Calu3 (cell line): ENCODE results near the gene VWA3A. TPM values are rescaled to one million over a fixed set of nuclear protein-coding genes. Genes with fewer than 3 reads are reported as not detected.

Source experiments
- BruUV-seq: library from RNA; stranded (reverse); fragments of 400-500 nt; replicated peaks from 2 replicates; lab custom pipeline; 2021; lab: Mats Ljungman, UMichigan
- CTCF ChIA-PET: fragments of 300-600 bp; sonication (Branson Sonifier 250); formaldehyde crosslinking; loops from one replicate; lab custom pipeline; 2022; ENCODE audit warnings: antibody characterized with exemption; lab: Charles Lee
- DNase-seq: peaks from one replicate; pipeline ENCODE4 v3.0.0; 2022
- H3K27ac Mint-ChIP-seq: one replicate; pipeline ENCODE4 v1.8.0; 2022; ENCODE audit warnings: mixed read lengths; ENCODE audit not compliant: unreplicated experiment
- H3K27me3 Mint-ChIP-seq: one replicate; pipeline ENCODE4 v1.8.0; 2022; ENCODE audit warnings: mixed read lengths; ENCODE audit not compliant: unreplicated experiment
- H3K36me3 Mint-ChIP-seq: one replicate; pipeline ENCODE4 v1.8.0; 2022; ENCODE audit warnings: mild to moderate bottlenecking, moderate library complexity, mixed read lengths; ENCODE audit not compliant: insufficient read depth, unreplicated experiment
- H3K4me1 Mint-ChIP-seq: one replicate; pipeline ENCODE4 v1.8.0; 2022; ENCODE audit warnings: mild to moderate bottlenecking, low read depth, mixed read lengths; ENCODE audit not compliant: unreplicated experiment
- H3K4me3 Mint-ChIP-seq: one replicate; pipeline ENCODE4 v1.8.0; 2022; ENCODE audit warnings: mild to moderate bottlenecking, low read depth, moderate library complexity, mixed read lengths; ENCODE audit not compliant: unreplicated experiment
- H3K9me3 Mint-ChIP-seq: one replicate; pipeline ENCODE4 v1.8.0; 2022; ENCODE audit warnings: low read depth, mixed read lengths; ENCODE audit not compliant: unreplicated experiment
- intact Hi-C: fragments of 100-400 bp; cut with micrococcal nuclease; formaldehyde crosslinking; loops from one replicate; pipeline ENCODE4 v1.10.0; 2022; ENCODE audit not compliant: unreplicated experiment
- total RNA-seq: library from RNA; stranded (reverse); gene quantifications from 2 replicates; pipeline ENCODE4 v1.2.3, GENCODE V29; 2022
- TF ChIP-seq, protein P1 (sequence below): fragments of 200-600 bp; IDR thresholded peaks from one replicate; pipeline ENCODE4 v1.8.0; 2022; ENCODE audit warnings: antibody characterized with exemption; ENCODE audit not compliant: unreplicated experiment

The VWA3A gene
- total RNA-seq, 1 experiment from 2014 or later, result 0.33 TPM

DNA sequence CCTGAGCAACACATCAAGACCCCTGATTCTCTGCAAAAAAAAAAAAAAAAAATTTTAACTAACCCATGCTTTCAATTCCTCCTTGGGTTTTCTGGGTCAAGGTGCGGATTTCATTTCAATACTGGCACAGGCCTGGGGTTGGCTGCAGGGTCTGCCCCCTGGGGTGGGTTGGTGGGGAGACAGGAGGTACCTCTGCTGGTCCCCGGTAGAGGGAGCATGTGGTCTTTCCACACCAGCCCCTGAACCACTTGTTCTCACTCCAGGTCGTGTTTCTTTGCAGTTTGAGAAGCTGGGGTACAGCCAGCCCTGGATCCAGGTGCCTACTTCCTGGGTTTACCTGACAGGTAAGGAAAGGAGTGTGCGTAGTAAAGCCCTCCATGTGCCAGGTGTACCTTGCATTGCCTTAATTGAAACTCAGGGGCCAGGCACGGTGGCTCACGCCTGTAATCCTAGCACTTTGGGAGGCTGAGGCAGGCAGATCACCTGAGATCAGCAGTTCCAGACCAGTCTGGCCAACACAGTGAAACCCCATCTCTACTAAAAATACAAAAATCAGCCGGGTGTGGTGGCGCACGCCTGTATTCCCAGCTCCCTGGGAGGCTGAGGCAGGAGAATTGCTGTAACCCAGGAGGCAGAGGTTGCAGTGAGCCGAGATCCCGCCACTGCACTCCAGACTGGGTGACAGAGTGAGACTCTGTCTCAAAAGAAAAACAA, 91.7 kb downstream of the VWA3A start:
- Mint-ChIP-seq H3K4me3 (no peak overlapping the region), H3K9me3 (no peaks in the 10 kb centered on the region), H3K4me1 (peaks cover 13% of the 10 kb centered on the region), H3K27me3 (peaks cover 34% of the 10 kb centered on the region), H3K36me3 (no peaks in the 10 kb centered on the region), H3K27ac (no peak overlapping the region)
- no TSS peak for BruUV-seq
- TF ChIP-seq, protein P1, sequence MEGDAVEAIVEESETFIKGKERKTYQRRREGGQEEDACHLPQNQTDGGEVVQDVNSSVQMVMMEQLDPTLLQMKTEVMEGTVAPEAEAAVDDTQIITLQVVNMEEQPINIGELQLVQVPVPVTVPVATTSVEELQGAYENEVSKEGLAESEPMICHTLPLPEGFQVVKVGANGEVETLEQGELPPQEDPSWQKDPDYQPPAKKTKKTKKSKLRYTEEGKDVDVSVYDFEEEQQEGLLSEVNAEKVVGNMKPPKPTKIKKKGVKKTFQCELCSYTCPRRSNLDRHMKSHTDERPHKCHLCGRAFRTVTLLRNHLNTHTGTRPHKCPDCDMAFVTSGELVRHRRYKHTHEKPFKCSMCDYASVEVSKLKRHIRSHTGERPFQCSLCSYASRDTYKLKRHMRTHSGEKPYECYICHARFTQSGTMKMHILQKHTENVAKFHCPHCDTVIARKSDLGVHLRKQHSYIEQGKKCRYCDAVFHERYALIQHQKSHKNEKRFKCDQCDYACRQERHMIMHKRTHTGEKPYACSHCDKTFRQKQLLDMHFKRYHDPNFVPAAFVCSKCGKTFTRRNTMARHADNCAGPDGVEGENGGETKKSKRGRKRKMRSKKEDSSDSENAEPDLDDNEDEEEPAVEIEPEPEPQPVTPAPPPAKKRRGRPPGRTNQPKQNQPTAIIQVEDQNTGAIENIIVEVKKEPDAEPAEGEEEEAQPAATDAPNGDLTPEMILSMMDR, result no peak
- no peak for DNase-seq
- intact Hi-C loops, result no loop called here
- CTCF ChIA-PET, result interaction anchor here (0.7 kb wide), 1 partner anchor 175 kb away, joined by 3 read pairs; no protein-coding TSS in a partner anchor

DNA sequence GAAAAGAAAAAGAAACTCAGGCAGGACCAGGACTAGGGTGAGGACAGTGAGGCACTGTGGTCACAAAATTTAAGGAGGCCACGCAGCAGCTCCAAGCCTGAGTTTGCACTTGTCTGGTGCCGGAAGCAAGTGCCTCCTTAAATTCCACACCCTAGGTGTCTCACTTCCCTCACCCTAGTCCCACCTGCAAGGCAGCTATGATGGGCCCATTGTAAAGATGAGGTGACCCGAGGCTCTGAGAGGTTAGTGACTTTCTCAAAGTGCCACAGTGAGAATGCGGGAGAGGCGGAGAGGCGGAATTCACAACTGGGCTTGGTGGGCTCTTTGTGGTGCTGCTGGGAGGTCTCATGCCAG, 92.3 kb downstream of the VWA3A start:
- Mint-ChIP-seq H3K27ac (no peak overlapping the region), H3K9me3 (no peaks in the 10 kb centered on the region), H3K4me3 (no peak overlapping the region), H3K36me3 (peaks cover 3% of the 10 kb centered on the region), H3K4me1 (peaks cover 19% of the 10 kb centered on the region), H3K27me3 (peaks cover 28% of the 10 kb centered on the region)
- no peak for DNase-seq
- CTCF ChIA-PET, result interaction anchor here (0.6 kb wide), 1 partner anchor 30 kb away, joined by 3 read pairs; no protein-coding TSS in a partner anchor
- intact Hi-C loops, result no loop called here
- no TSS peak for BruUV-seq
- TF ChIP-seq, protein P1, result no peak

DNA sequence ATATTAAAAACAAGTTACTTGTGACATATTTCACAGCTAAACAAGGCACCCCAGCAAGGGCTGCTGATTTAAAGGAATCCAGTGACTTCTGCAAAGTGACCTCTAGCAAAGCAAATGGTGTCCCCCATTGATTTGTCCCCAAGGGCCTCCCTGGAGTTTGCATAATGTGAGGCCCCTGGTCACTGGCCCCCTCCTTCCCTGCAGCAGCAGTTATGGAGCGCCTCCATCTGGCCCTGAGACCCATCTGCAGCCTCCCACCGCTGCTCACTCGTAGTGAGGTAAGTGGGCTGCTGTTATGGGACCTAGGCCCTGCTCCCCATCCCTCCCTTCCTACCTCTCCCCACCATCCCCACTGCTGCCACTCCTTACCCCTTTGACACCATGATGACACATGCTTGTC, 94.2 kb downstream of the VWA3A start:
- TF ChIP-seq, protein P1, result no peak
- H3K27me3 Mint-ChIP-seq, result peaks cover 9% of the 10 kb centered on the region
- CTCF ChIA-PET, result interaction anchor here (1.4 kb wide), 1 partner anchor 109 kb away, joined by 6 read pairs; no protein-coding TSS in a partner anchor
- H3K36me3 Mint-ChIP-seq, result peaks cover 21% of the 10 kb centered on the region
- no peak overlapping the region for H3K4me3 Mint-ChIP-seq
- no peak overlapping the region for H3K27ac Mint-ChIP-seq
- no TSS peak for BruUV-seq
- H3K4me1 Mint-ChIP-seq, result peaks cover 24% of the 10 kb centered on the region
- intact Hi-C loops, result no loop called here
- no peak for DNase-seq
- no peaks in the 10 kb centered on the region for H3K9me3 Mint-ChIP-seq

DNA sequence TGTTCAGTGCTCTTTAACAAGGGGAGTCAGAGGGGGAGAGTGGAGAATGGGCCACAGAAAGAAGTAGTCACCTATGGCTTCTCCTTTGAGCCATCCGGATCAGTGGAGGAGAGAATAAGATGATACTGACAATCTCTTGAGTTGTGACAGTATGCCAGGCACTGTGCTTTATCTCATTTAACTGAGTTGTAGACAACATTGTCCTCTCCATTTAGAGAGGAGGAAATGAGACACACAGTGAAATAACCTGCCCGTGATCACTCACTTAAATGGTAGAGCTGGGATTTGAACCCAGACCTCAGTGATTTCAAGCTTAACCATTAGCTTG, 95.9 kb downstream of the VWA3A start:
- CTCF ChIA-PET, result interaction anchor here (0.5 to 2.0 kb wide), 30 partner anchors 8 to 604 kb away, joined by 3 to 37 read pairs (median 4); partner anchors contain the start of genes EEF2K, MOSMO, POLR3E and VWA3A
- Mint-ChIP-seq H3K36me3 (peaks cover 32% of the 10 kb centered on the region), H3K4me3 (no peak overlapping the region), H3K27me3 (no peaks in the 10 kb centered on the region), H3K9me3 (no peaks in the 10 kb centered on the region), H3K27ac (no peak overlapping the region), H3K4me1 (peaks cover 35% of the 10 kb centered on the region)
- BruUV-seq, result no TSS peak
- no peak for DNase-seq
- intact Hi-C loops, result loop anchor here (1.0 to 2.0 kb wide), 4 partner anchors 89 to 235 kb away; partner anchors contain the start of genes PDZD9 and UQCRC2
- TF ChIP-seq, protein P1, result no peak
